Right lung (tissue), 5 donors: Measurements from ENCODE around the gene COG6. TPM values are rescaled to one million over a fixed set of nuclear protein-coding genes. Genes with fewer than 3 reads are reported as not detected.

Source experiments
- DNase-seq, 2 donors: peaks; one replicate each; pipeline ENCODE4 v3.0.0-alpha.2; 2013
- polyA plus RNA-seq, 5 donors: library from polyadenylated mRNA; unstranded; fragments of 120-200 nt; gene quantifications; one replicate each; pipeline versions ENCODE4 v1.2.1 to v1.2.3, GENCODE V29; 2013; ENCODE audit warnings: inconsistent platforms in 1 of 5, low replicate concordance in 1 of 5; ENCODE audit not compliant: insufficient read length in 5 of 5, insufficient read depth in 1 of 5

The COG6 gene
- polyA plus RNA-seq, 5 donors = 27.0 to 43.6 (median 39.4) TPM

DNA sequence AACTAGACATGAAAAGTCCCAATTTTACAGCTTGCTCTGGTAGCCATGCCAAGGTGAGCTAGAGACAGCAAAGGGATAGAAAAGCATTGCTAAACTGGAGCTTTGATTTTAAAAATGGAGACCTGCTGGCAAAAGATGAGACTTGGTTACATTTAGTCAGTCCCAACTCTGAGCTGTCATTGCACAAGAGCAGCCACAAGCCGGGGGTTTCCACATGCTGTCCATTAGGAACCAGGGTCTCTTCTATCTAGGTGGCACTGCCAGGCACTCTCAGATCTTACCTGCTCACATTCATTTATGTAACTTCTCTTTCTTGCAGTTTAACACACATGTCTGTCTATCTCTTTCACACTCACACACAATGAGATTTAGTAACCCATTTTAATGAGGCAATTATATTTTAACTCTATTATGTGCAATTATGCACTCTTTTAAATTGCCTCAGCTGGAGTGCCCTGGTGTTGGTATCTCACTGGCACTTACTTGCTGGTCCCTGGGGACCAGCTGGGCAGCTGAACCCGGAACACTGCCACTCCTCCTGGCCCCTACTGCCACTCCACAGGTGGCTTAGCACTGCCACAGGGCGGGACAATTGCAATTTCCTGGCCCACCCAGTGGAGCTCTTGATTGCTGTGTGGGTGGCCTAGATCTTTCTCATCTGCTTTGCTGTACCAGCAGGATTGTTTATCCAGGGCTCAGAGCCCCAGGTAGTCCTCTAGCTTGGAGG is 112.5 kb downstream of the COG6 start:
- DNase-seq = no peak

DNA sequence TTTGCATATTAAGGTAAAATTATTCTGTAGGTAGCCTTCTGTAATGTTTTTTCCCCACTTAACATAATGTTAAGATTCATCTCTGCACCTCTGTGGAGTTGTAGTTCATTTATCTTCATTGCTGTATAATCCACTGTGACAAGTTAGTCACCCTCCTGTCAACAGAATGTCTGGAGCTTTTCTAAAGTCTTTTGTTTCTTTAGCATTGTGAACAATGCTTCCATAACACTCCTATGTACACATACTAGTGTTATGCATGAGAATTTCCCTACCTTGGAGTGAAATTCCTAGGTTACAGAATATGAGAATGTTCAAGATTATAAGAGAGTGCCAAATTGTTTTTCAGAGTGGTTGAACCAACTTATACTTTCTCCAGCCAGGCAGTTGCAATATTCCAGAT is 113.5 kb downstream of the COG6 start:
- DNase-seq = no peak

DNA sequence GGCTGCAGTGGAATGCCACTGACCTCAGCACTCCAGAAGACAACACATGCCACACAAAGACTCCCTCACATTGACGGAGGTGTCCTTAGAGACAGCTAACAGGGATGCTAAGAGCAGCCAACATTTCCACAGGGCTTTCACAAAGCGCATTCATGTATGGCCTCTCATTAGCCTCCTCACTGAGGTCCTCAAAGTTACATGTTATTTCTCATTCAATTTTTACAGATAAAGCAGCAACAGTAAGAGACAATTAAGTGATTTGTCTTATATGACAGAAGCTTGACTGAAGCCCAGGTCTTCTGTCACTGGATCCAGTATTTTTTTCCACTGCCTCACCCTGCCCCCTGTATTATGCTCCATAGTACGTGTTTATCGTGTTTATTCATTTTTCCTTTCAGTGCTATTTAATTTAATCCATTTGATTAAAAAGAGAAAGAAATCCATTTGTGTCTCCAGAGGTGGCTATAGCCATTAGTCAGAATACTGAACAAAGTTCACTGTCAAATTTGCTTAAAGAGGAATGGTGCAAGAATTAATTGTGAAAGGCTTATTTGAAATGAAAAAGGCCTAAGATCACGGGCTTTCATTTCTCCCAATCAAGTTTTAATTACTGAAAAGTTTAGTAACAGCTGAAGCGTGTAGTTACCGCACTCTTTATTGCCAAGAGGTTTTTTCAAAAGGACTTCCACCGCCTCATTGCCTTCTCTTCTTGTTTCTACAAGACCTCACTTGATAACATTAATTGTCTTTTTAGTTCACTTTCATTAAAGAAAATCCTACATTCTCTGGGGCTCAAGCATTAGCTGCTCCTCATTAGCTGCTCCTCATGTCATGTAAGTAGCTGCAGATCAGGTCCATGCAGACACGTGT is 115.0 kb downstream of the COG6 start:
- DNase-seq = no peak

DNA sequence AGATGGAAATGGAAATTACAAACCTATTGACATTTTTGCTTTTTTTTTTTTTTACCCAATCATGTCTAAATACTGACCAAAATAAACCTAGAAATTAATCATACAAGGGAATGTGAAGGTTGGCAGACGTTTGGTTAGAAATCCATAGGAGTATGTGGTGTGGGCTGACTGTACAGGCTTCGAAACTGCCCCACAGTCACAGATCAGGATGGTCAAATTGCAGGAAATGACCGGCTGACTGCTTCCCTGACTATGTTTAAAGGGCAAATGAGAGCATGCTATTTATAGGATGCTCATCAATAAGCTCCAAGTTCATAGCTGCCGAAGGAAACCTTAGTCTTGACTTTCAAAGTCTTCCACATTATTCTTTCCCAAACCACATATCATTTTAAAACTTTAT is 118.4 kb downstream of the COG6 start:
- no peak for DNase-seq

DNA sequence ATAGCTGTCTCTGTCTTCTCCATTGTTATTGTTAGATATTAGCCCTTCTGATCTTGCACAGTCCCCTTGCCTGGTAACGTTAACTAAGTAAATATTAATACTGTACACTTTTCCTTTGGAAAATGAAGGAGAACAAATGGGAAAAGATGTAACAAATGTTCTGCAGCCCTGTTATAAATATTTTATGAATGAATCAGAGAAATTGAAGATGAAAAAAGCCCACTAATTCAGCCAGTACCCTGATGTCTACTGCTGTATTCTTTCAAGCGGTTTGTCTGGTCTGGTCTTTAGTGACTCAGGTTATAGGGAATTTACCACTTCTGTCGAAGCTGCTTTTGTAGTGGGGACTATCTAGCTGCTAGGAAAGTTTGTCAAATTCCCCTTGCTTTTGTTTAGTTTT is 121.0 kb downstream of the COG6 start:
- DNase-seq = no peak

DNA sequence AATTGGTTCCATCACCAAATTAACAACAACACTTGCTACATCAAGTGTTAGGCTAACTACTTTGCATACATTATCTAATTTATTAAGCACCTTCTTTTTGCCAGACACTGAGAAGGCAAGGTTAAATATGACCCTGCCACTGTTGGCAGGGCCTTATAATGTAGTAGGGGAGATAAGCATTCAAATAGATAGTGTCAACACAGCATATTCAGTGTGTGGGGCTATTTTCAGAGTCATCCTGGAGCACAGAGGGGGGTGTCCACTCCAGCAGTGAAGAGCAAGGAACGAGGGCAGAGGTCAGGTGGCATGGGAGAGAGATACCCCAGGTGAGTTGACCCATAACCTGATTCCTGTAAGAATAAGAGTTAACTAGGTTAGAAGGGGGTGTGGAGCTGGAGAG is 121.6 kb downstream of the COG6 start:
- DNase-seq = no peak

DNA sequence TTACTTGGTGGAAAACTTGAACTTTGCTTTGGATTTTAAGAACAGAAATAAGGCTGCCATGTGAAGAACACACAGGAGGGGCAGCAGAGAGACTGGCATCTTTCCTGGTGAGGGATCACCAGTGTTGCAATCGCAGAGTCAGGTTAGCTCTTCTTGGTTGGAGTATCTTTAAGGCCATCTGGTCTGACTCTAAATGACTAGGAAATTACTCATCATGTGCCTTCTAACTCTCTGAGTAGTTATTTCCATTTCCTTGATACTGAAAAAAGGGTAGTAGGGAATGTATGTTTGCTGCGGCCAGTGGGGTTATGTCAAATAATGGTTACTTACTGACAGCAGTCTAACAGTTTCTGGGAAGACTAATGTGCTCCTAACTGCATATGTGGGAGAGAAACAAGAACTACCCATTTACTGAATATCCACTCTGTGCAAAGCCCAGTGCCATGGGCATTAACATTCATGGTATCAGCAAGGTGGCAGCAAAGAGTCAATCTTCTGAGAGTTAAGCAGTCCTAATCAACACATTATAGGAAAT is 122.1 kb downstream of the COG6 start:
- DNase-seq = no peak

DNA sequence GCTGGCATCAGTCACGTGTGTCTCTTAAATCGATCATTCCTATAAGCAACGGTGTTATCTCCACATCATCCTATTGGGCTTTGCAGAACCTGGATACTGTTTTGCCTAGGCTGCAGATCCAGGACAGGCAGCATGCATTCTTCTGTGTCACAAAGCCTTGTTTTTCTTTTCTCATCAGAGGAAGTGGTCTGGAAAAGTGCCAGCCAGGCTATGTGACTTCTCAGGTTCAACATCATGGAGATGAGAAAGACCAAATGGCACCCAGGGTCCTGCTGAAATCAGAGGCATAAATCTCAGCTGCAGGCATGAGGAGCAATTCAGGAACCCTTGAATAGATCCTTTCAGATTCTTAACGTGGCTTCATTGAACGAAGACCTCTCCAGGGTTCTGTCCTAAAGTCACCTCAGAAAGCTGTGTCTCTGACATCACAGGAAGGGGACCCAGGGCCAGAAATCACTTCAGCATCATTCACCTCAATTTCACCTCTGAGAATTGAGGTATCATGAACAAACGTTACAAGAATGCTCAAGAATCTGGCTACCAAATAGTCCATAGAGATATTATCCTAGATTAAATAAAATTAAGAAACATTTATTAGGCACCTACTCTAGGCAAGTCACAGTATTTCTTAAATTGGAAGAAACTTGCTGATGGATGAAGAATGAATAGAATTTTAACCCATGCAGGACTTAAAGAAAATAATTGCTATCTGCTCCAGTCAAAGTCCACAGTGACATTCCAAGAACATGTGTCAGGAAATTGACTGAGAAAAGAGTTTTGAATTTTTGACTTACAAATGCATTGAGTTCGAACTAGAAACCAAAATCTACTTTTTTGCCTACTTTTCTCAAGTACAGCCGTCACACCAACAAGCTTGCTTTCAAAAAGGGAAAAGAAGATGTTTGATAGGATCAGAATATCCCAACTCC is 124.1 kb downstream of the COG6 start:
- no peak for DNase-seq

DNA sequence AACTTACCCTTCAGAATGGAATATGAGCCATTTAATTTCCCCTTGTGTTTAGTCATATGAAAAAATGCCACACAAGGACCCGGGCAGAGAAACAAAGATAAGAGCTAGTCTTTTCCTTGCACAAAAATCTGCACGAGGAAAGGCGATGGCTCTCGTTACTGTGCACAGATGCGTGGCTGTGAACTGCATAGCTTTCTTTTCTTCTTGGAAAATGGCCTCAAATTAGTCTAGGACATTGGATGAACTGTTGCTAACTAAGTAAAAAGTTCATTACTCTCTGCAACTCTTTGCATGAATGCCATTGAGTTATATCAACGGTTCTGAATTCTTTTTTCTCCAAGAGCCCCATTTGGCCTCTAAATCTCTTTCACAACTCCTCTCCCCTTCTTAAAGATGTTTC is 125.2 kb downstream of the COG6 start:
- DNase-seq = no peak

DNA sequence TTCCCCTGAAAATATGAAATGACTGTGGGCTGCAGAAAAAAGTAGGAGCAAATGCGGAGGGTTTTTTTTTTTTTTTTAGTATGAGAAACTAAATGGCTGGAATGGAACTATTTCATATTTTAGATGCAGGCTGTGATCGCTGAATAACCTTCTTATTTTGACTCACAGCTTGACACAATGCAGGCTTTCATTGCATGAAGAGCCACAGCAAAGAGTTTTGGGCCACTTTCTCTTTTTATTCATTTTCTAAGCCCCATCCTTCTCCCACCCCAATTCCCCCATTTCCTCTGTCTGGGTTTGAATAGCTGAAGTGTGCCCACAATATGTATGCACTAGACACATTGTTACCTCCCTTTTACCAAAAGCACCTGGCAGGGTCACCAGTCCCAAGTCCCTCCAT is 125.9 kb downstream of the COG6 start:
- DNase-seq = no peak

DNA sequence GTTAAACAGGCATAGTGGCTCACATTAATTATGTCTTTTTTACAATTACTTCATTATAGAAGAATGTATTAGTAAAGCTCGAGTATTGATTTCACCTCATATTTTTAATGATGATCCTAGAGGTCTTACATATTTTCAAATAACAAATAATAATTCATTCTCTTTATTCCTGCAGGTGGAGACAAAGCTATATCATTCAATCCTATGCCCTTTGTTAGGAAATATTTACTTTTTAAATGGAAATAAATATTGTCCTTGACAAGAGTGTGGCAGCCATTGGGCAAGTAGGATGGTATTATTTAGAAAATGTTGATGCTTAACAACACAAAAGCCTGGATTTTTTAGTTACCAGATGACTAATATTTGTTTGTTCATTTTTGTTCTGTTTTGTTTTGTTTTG is 127.6 kb downstream of the COG6 start:
- DNase-seq = no peak

DNA sequence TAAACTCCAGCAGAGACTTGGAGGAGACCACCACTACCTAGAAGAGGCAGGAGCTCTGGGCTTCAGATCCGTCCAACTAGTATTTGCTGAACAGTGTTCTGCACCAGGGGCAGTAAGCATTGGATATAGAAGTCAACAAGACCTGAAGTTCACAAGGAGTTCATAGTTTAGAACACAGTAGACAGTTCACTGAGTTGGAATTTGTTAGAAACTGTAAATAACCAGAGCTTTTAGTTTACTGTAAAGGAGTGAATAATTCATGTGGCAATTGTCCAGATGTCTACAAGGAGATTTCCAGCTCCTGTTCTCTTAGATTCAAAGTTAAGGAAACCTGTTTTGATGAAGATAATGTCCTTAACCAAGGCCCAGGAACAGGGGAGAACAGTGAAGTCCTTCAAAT is 128.9 kb downstream of the COG6 start:
- no peak for DNase-seq

DNA sequence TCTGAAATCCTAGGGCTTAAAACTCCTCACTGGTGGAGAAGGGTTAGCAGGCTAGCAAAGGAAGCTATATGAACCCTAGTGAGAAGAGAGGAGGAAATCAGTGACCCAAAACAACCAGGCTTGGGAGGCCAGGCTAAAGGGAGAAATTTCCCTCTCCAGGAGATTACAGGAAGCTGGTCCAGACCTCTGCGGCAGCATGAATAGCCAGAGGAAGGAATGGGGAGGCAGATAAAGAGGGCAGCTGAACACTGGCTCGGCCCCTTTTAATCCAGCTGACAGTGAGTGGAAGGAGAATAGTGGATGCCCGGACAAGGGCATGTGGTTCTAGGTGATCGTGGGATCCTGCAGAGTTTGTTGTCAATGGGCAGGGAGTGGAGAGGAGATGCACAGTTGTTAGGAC is 130.6 kb downstream of the COG6 start:
- no peak for DNase-seq

DNA sequence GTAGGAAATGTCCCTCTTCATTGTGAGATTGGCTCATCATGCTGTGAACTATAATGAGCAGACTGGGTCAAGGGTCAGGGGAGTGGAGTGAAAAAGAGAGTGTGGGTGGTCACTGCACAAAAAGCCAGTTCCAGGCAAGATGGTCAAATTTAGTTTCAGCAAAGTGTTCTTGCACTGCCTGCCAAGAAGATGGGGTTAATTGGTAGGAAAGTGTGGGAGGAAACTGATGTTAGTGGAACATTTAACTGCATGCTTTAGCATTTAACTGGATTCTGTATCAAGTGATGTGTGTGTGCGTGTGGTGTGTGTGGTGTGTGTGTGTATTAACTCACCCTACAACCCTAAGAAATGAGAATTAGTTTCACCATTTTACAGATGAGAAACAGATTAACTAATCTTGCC is 131.6 kb downstream of the COG6 start:
- no peak for DNase-seq

DNA sequence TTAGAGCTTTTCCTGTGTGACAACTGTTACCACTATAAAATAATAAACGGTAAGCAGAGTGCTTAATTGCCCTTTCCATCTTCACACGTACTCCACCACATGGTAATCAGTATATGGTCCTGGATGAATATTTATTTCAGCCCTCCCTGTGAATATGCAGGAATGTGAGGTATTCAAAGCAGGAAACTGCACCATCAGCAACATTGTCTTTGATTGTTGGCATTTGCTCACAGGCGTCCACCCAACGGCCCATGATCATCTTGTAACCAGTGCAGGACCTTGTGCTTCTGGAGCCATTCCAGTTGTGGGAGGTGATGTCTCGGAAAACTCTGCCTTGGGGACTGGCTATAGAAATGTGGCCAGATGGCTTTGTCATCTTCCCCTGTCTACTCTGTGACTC is 132.6 kb downstream of the COG6 start:
- no peak for DNase-seq

DNA sequence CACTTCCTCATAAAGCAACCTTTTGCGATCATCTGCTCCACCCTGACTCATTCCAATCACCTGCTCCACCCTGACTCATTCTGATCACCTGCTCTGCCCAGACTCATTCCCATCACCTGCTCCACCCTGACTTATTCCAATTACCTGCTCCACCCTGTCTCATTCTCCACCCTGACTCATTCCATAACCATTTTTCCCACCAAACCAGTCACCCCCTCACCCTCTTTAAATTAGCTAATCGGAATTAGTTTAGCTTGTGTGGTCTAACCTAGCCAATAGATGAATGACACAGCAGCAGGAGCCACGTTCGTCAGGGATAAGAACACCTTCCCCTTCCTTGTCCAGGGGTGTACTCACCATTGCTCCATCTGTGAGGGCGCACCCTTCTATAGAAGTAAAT is 134.0 kb downstream of the COG6 start:
- DNase-seq = no peak

Other genes with a start within 250 kb of the COG6 start
- gene LHFPL6, start 52.5 kb upstream of the COG6 start, polyA plus RNA-seq = 100 to 1,000 TPM in 1 of 5 donors, 10 to 100 TPM in 4; 83.3 to 103 (median 92.4) TPM